H1 (cell line): Measurements from ENCODE around the gene RAB41.

Experiments
- BACH1 ChIP-seq: IDR thresholded peaks from 2 replicates; pipeline ENCODE4 v1.6.1; 2012; ENCODE audit warnings: low read length, improper control_type of control experiment
- CEBPB ChIP-seq: IDR thresholded peaks from 2 replicates; pipeline ENCODE4 v1.6.1; 2012; ENCODE audit warnings: low read depth, low read length
- CREB1 ChIP-seq: IDR thresholded peaks from 2 replicates; pipeline ENCODE4 v1.6.1; 2012; ENCODE audit warnings: inconsistent platforms
- EZH2 ChIP-seq: fragments of 200-600 bp; sonication (generic); IDR thresholded peaks from 2 replicates; pipeline ENCODE4 v1.7.1; 2012; ENCODE audit warnings: low read depth, mild to moderate bottlenecking, moderate library complexity, low read length, inconsistent platforms; ENCODE audit not compliant: severe bottlenecking
- POLR2A ChIP-seq, 2 experiments: IDR thresholded peaks; 1 replicate in 1 of 2; 2 replicates in 1 of 2; pipeline ENCODE4 v1.6.1; 2011; ENCODE audit warnings: low read depth in 2 of 2, low read length in 2 of 2, mild to moderate bottlenecking in 2 of 2; ENCODE audit errors: control extremely low read depth in 1 of 2
- TAF1 ChIP-seq: IDR thresholded peaks from 2 replicates; pipeline ENCODE4 v1.6.1; 2011; ENCODE audit warnings: mild to moderate bottlenecking, low read depth, low read length
- TF ChIP-seq, protein P1 (sequence below), 3 experiments: IDR thresholded peaks; 1 replicate in 2 of 3; 2 replicates in 1 of 3; pipeline versions ENCODE4 v1.5.1 to v1.6.1; 2011; ENCODE audit warnings: low read length in 3 of 3, mild to moderate bottlenecking in 3 of 3, inconsistent platforms in 2 of 3, low read depth in 1 of 3, moderate library complexity in 1 of 3; ENCODE audit not compliant: insufficient read depth in 1 of 3; ENCODE audit errors: control extremely low read depth in 1 of 3

DNA sequence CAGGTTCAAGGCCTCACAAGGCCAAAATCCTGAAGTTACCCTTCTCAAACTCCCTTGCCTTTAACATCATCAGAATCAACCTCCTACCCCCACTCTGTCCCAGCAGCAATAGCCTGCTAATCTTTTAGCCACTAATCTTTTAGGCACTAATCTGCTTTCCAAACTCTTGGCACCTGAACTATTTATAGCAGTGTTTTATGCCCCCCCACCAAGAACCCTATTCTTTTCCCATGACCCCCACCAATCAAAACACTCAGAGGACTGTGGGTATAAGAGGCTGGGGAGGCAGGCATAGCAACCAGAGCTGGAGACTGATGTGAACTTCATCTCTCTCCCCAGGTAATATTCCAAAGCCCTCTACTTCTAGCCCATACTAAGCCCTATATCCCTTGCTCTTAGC, 13.9 kb upstream of the RAB41 start, which contains the start of gene ARR3:
- TF ChIP-seq, protein P1, sequence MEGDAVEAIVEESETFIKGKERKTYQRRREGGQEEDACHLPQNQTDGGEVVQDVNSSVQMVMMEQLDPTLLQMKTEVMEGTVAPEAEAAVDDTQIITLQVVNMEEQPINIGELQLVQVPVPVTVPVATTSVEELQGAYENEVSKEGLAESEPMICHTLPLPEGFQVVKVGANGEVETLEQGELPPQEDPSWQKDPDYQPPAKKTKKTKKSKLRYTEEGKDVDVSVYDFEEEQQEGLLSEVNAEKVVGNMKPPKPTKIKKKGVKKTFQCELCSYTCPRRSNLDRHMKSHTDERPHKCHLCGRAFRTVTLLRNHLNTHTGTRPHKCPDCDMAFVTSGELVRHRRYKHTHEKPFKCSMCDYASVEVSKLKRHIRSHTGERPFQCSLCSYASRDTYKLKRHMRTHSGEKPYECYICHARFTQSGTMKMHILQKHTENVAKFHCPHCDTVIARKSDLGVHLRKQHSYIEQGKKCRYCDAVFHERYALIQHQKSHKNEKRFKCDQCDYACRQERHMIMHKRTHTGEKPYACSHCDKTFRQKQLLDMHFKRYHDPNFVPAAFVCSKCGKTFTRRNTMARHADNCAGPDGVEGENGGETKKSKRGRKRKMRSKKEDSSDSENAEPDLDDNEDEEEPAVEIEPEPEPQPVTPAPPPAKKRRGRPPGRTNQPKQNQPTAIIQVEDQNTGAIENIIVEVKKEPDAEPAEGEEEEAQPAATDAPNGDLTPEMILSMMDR (IDR thresholded peaks at IDR 0.05; ENCODE audit: control extremely low read depth in 1 of 3, insufficient read depth in 1 of 3, low read depth in 1 of 3, low read length in 3 of 3) = no peak
- TF ChIP-seq BACH1 (no peak), CEBPB (no peak), POLR2A (IDR thresholded peaks at IDR 0.05; ENCODE audit: control extremely low read depth in 1 of 2, low read depth in 2 of 2, low read length in 2 of 2) (no peak), EZH2 (no peak), TAF1 (no peak), CREB1 (no peak)
